Neuron (in vitro differentiated cells): Measurements from ENCODE around the gene UBE2Z.
"Not testable (repeated sequence)": the region's sequence is repeated elsewhere in the genome, so short reads cannot be mapped to it uniquely, and the experiment has no call there.

Experiments
- H2AFZ ChIP-seq: one replicate; pipeline ENCODE4 v1.6.1; 2013; ENCODE audit warnings: low read depth, mild to moderate bottlenecking, inconsistent platforms, low read length, moderate library complexity
- H3K27me3 ChIP-seq: one replicate; pipeline ENCODE4 v1.6.1; 2013; ENCODE audit warnings: low read length; ENCODE audit not compliant: insufficient read depth
- H3K36me3 ChIP-seq: one replicate; pipeline ENCODE4 v1.6.1; 2013; ENCODE audit warnings: low read length; ENCODE audit not compliant: insufficient read depth
- H3K4me1 ChIP-seq: one replicate; pipeline ENCODE4 v1.6.1; 2013; ENCODE audit warnings: low read length; ENCODE audit not compliant: insufficient read depth
- H3K4me3 ChIP-seq: 2 replicates; pipeline ENCODE4 v1.5.1; 2013; ENCODE audit warnings: mild to moderate bottlenecking, low read length, moderate library complexity
- H3K9me3 ChIP-seq: one replicate; pipeline ENCODE4 v1.6.1; 2013; ENCODE audit warnings: low read length

UBE2Z gene

DNA sequence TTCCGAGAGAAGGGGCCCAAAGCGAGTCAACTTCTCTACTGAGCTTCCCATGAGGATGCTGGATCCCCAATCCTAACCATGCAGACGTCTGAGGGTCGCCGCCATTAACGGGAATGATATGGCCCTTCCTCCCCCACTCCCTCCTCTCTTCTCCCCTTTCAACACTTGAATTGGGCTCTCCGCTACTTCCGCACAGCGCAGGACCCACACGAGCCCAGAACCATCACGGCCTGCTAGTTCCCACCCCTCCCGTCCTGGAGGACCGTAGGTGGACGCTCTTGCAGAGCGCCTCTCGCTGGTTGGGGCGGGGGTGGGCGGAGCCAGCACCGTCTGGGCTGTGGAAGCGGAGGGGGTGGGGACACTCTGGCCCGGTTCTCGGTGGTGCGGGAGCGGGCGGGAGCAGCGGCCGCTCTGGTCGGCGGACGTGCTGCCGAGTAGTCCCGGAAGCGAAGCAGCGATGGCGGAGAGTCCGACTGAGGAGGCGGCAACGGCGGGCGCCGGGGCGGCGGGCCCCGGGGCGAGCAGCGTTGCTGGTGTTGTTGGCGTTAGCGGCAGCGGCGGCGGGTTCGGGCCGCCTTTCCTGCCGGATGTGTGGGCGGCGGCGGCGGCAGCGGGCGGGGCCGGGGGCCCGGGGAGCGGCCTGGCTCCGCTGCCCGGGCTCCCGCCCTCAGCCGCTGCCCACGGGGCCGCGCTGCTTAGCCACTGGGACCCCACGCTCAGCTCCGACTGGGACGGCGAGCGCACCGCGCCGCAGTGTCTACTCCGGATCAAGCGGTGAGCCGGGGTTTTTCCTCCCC is at the start of gene UBE2Z:
TSS of gene UBE2Z (plus strand) at position 361 of the 797 bp plus-strand sequence. CDS start at position 458, 97 bp downstream.
- H3K36me3 ChIP-seq, result peaks cover 30% of the 10 kb centered on the region
- peak within 1 kb of the TSS; percentile 42 for H2AFZ ChIP-seq
- peak within 1 kb of the TSS; percentile 80 for H3K4me3 ChIP-seq
- peaks cover 25% of the 10 kb centered on the region for H3K4me1 ChIP-seq
- H3K9me3 ChIP-seq, result no peaks in the 10 kb centered on the region
- no peaks in the 10 kb centered on the region for H3K27me3 ChIP-seq

DNA sequence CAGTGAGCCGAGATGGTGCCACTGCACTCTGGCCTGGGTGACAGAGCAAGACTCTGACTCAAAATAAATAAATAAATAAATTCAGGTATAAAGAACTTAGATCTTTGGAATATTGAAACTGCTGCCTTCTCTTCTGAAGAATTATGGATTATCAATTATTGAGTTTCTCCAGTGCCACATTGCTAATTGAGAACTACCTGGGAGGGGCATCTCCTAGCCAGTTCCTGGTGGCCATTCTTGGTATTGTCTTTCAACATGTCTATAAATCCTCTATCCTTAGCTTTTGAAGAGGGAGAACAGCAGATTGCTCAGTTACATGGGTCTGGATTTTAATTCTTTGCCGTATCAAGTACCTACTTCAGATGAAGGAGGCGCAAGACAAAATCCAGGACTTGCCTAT is 48.2 kb upstream of the UBE2Z start:
- no peaks in the 10 kb centered on the region for H3K4me1 ChIP-seq
- H3K4me3 ChIP-seq, result no peak overlapping the region
- no peaks in the 10 kb centered on the region for H3K9me3 ChIP-seq
- H2AFZ ChIP-seq, result no peak overlapping the region
- no peaks in the 10 kb centered on the region for H3K27me3 ChIP-seq
- peaks cover 25% of the 10 kb centered on the region for H3K36me3 ChIP-seq

DNA sequence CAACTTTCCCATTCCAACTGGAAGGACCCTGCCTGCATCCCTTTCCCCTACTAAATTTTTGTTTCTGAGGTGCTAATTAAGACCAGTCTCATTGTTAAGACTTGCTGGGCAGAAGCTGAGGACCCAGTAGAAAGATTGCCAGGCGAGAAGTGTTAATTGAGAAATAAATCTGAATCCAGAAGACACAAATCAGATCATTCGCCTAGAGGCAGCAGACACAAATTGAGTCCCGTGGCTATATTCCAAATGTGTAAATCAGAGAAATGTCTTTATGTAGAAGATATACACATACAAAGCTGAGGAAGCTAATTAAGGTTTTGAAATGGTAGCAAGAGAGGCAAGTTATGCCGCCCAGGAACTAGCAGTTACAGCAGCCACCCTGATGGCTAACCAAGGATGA is 47.8 kb upstream of the UBE2Z start:
- H3K4me3 ChIP-seq, result no peak overlapping the region
- no peaks in the 10 kb centered on the region for H3K27me3 ChIP-seq
- H3K9me3 ChIP-seq, result no peaks in the 10 kb centered on the region
- H2AFZ ChIP-seq, result no peak overlapping the region
- H3K4me1 ChIP-seq, result no peaks in the 10 kb centered on the region
- H3K36me3 ChIP-seq, result peaks cover 25% of the 10 kb centered on the region

DNA sequence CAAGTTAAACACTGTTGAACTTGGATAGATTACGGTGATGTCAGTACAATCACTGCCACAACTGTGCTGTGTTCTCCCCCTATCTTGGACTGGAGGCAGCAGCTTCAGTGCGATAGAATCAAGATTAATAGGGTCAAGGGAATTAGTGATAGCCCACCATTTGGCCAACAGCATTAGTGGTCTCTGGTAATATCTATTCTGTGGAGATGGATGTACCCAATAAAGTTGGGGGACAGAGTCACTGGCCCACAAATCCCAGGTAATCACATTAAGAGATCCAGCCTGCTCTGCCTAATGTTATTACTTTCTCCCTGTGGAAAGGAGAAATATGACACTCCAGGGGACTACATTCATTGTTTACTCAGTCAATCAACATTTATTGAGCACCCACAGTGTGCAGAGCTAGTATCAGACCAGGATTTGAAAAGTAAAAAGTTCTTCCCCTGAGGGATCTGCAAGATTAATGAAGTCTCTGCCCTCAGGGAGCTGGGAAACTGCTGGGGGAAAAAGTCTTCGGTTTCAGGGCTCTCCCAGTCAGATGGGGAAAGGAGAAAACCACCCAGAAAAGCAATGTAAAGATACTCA is 39.2 kb upstream of the UBE2Z start:
- Histone ChIP-seq H2AFZ (no peak overlapping the region), H3K27me3 (no peaks in the 10 kb centered on the region), H3K9me3 (no peaks in the 10 kb centered on the region), H3K4me1 (no peaks in the 10 kb centered on the region), H3K4me3 (no peak overlapping the region), H3K36me3 (no peaks in the 10 kb centered on the region)

DNA sequence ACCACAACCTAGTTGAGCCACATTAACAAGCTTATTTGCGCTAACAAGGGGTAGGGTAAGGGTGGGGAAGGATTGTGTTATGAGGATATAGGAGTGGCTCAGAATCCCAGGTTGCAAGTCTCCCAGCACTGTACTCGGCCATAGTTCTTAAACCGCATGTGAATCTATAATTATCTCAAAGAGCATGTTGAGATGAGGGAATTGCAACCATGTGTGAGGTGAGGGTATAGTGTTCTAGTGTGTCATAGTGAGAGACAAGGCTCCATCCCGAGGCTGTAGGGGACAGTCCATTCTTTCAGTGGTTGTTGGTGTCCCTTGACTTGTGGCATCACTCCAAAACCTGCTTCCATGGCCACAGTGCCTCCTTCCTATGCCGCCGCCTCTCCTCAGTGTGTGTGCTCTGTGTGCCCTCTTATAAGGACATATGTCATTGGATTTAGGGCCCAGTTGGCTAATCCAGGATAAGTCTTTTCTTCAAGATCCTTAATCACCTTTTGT is 38.3 kb upstream of the UBE2Z start:
- Histone ChIP-seq H3K4me1 (no peaks in the 10 kb centered on the region), H3K4me3 (no peak overlapping the region), H3K36me3 (no peaks in the 10 kb centered on the region), H3K27me3 (no peaks in the 10 kb centered on the region), H3K9me3 (no peaks in the 10 kb centered on the region), H2AFZ (no peak overlapping the region)

DNA sequence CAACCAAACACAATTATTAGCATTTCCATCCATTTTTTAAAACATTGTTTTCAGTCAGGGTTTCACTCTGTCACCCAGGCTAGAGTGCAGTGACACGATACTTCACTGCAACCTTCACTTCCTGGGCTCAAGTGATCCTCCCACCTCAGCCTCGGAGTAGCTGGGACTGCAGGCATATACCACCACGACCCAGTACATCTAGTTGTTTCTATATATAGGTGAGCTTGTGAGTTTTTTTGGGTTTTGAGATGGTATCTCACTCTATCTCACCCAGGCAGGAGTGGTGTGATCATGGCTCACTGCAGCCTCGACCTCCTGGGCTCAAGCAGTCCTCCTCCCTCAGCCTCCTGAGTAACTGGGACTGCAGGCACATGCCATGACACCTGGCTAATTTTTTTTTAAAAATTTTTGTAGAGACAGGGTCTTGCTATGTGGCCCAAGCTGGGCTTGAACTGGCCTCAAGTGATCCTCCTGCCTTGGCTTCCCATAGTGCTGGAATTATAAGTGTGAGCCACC is 37.1 kb upstream of the UBE2Z start:
- Histone ChIP-seq H3K4me1 (no peaks in the 10 kb centered on the region), H2AFZ (no peak overlapping the region), H3K4me3 (no peak overlapping the region), H3K27me3 (no peaks in the 10 kb centered on the region), H3K9me3 (no peaks in the 10 kb centered on the region), H3K36me3 (no peaks in the 10 kb centered on the region)

DNA sequence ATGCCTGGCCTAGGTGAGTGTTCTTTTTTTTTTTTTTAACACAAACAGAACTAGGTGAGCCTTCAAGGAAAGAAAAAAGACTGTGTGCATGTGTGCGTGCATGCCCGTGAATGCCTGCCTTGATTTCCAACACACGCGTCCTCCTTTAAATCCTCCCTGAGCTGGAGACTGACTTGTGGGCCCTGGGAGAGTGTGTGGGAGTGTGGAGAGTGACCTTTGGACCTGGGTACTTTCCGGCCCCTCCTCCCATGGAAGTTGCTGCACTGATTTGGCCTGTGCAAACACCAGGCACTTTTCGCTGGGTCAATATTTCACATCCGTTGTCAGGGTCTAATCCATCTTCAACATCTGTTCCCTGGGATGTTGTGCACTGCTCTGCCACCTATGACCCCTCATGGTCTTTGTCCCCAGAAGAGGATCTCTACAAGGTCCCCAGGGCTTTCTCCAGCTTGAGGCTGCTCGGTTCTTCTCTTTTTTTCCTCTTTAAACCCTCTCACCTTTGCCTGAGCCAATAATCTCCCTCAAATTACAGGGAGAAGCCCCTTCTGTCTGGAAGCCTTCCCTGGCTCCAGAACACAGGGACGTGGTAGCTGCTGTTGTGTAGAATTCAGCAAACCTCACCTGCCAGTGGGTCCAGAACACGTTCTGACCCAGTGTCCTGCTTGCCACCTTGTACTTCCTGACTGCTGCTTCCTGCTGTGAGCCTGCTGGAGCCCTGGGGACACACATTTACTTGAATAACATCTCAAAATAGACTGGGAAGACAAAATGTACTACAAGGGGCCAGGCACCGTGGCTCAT is 36.5 kb upstream of the UBE2Z start:
- Histone ChIP-seq H3K4me3 (no peak overlapping the region), H3K4me1 (no peaks in the 10 kb centered on the region), H3K36me3 (no peaks in the 10 kb centered on the region)

DNA sequence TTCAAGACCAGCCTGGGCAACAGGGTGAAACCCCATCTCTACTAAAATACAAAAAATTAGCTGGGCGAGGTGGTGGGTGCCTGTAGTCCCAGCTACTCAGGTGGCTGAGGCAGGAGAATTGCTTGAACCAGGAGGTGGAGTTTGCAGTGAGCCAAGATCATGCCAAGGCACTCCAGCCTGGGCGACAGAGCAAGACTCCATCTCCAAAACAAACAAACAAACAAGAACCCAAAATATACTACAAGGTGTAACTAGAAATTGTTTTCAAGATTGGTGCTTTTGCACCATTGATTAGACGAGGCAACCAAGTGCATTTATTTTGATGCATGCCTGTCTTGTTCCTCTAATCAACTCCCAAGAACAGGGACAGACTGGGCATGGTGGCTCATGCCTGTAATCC is 35.8 kb upstream of the UBE2Z start:
- H3K4me3 ChIP-seq, H3K9me3 ChIP-seq, H3K36me3 ChIP-seq, H3K27me3 ChIP-seq, H3K4me1 ChIP-seq, H2AFZ ChIP-seq: not testable (repeated sequence)

More for the DNA sequence above, 36.5 kb upstream of the UBE2Z start:
- H3K9me3 ChIP-seq, result no peaks in the 10 kb centered on the region
- H2AFZ ChIP-seq, result no peak overlapping the region
- no peaks in the 10 kb centered on the region for H3K27me3 ChIP-seq

DNA sequence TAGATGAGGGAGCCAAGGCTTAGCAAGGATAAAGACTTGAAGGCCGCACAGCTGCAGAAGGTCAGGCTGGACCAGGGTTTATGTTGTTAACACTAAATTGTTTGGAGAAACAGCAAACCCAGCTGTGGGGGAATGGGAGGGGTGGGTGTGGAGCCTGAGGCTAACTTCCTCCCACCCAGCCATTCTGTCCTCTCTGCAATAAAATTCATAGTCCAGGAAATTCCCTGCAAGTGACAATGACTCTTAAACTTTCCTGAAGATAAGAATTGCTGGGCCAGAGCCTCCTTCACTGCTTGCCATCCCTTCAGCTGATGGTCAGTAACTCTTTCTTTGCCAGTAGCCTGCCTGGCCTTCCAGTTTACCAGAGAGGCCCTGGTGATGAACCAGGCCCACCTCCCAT is 35.0 kb upstream of the UBE2Z start:
- H3K4me3 ChIP-seq, result no peak overlapping the region
- no peaks in the 10 kb centered on the region for H3K9me3 ChIP-seq
- no peak overlapping the region for H2AFZ ChIP-seq
- no peaks in the 10 kb centered on the region for H3K27me3 ChIP-seq
- H3K4me1 ChIP-seq, result no peaks in the 10 kb centered on the region
- no peaks in the 10 kb centered on the region for H3K36me3 ChIP-seq

DNA sequence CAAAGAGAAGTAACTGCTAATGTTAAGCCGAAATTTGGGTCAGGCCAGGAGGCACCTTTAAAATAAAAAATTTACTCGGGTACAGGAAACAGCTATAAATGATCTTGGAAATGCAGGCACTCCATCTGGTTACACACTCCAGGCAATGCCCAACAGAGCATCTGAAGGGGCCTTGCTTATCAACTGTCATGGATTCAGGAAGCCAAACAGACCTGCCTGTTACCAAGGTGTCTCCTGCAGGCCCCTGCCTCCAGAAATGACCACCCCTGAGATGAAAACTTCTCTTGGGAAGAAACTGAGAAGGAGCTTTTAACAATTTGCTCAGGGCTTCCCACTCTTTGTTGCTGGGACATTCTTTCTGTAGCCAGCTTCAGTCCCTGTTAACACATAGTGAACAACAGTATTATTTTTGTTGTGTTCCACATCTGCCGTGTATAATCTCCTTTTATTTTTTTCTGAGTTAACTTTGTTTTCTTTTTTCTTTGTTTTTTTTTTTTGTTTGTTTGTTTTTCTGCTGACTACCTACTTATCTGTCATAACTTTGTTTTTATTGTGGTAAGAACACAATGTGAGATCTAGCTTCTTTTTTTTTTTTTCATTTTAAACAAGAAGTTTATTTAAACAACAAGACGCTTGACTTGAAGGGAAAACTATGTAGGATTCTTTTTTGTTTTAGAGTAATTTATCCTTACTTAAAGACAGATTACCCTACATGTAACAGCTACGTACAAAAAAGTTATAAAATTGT is 34.3 kb upstream of the UBE2Z start:
- Histone ChIP-seq H3K9me3 (no peaks in the 10 kb centered on the region), H3K36me3 (no peaks in the 10 kb centered on the region), H3K4me1 (no peaks in the 10 kb centered on the region)

DNA sequence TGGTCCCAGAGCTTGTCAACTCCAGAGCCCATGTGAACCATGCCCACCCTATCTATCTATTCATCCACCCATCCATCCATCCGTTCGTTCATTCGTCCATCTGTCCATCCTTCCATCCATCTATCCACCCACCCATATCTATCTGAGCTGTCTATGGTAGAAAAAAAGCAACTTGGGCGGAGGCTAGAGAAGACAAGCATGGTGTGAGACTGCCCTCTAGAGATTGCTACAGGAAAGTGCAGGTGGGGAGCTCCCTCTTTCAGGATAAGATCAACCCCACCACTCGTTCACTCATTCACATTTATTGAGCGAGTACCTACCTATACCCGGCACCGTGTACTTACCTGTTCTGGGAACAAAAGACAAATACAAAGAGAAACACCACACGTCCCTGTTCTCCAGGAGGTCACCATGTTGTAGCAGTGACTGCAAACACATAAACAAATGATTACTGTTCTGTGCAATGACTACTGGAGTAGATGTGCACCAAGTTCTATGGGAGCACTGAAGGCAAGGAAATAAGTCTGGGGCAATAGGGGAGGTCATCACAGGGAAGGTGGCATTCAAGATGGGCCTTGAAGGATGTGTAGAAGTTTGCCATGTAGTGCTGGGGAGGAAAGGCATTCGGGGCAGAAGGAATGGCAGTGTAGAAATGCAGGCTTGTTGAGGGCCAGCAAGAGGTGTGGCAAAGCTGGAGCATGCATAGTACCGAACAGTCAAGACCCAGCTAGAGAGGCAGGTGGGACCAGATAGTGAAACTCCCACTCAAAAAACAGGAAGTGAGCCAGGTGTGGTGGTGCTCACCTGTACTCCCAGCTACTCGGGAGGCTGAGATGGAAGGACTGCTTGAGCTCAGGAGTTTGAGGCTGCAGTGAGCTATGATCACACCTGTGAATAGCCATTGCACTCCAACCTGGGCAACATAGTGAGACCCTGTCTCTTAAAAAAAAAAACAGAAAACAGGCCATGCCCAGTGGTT is 29.0 kb upstream of the UBE2Z start:
- H3K36me3 ChIP-seq, result no peaks in the 10 kb centered on the region
- H3K4me3 ChIP-seq, result no peak overlapping the region
- H3K4me1 ChIP-seq, result no peaks in the 10 kb centered on the region

More for the DNA sequence above, 34.3 kb upstream of the UBE2Z start:
- no peak overlapping the region for H2AFZ ChIP-seq
- no peak overlapping the region for H3K4me3 ChIP-seq
- H3K27me3 ChIP-seq, result no peaks in the 10 kb centered on the region

DNA sequence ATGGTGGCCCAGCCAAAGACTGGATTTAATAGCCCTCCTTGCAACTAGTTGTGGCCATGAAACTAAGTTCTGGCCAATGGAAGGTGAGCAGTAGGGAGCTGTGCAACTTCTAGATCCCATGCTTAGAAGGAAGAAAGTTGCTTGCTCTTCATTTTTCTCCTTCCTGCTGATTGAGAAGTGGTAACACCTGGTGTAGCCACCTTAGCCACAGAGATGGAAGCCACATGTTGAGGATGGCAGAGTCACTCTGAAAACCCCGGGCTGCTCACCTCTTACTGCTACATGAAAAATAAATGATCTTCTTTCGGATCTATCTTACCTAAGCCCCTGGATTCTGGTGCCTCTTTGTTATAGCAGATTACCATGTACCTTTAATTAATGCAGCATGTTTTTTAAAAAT is 25.9 kb upstream of the UBE2Z start:
- Histone ChIP-seq H3K9me3 (no peaks in the 10 kb centered on the region), H3K27me3 (peaks cover 9% of the 10 kb centered on the region), H3K4me3 (no peak overlapping the region), H3K4me1 (no peaks in the 10 kb centered on the region), H3K36me3 (no peaks in the 10 kb centered on the region), H2AFZ (no peak overlapping the region)

More for the DNA sequence above, 29.0 kb upstream of the UBE2Z start:
- Histone ChIP-seq H3K9me3 (no peaks in the 10 kb centered on the region), H3K27me3 (peaks cover 9% of the 10 kb centered on the region), H2AFZ (no peak overlapping the region)
